ENCODE data around the gene NRP2. TPM values are rescaled to one million over a fixed set of nuclear protein-coding genes. Genes with fewer than 3 reads are reported as not detected.

NRP2 gene
- total RNA-seq, 4 donors from 2014 or later = 4.9 to 22.4 (median 14.5) TPM

DNA sequence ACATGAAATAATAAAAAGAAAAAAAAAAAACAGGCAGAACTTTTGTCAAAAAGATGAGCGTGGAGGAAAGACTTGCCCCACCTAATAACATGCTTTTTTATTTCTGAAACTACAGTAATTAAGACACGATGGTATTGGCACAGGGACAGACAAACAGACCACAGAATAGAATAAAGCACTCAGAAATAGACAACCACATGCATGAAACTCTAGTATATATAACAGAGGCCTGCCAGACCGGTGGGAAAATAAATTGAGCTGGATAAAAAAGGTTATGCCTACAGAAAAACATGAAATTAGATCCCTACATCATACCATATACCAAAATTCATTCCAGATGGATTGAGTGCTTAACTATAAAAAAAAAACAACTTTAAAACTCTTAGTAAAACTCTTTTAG, 163.1 kb downstream of the NRP2 start:
- H3K27me3 ChIP-seq = no peaks in the 10 kb centered on the region
- H3K36me3 ChIP-seq = no peaks in the 10 kb centered on the region
- no peak overlapping the region for H3K27ac ChIP-seq
- H3K4me1 ChIP-seq = no peaks in the 10 kb centered on the region
- no peak overlapping the region for H3K4me3 ChIP-seq
- TF ChIP-seq, protein P1, sequence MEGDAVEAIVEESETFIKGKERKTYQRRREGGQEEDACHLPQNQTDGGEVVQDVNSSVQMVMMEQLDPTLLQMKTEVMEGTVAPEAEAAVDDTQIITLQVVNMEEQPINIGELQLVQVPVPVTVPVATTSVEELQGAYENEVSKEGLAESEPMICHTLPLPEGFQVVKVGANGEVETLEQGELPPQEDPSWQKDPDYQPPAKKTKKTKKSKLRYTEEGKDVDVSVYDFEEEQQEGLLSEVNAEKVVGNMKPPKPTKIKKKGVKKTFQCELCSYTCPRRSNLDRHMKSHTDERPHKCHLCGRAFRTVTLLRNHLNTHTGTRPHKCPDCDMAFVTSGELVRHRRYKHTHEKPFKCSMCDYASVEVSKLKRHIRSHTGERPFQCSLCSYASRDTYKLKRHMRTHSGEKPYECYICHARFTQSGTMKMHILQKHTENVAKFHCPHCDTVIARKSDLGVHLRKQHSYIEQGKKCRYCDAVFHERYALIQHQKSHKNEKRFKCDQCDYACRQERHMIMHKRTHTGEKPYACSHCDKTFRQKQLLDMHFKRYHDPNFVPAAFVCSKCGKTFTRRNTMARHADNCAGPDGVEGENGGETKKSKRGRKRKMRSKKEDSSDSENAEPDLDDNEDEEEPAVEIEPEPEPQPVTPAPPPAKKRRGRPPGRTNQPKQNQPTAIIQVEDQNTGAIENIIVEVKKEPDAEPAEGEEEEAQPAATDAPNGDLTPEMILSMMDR (IDR thresholded peaks at IDR 0.05) = no peak
- TF ChIP-seq POLR2A (IDR thresholded peaks at IDR 0.05) = no peak
- no peak for DNase-seq
- no peaks in the 10 kb centered on the region for H3K9me3 ChIP-seq

Data from Peyer's patch (tissue), 4 donors.